Endometrium (tissue), 2 donors: ENCODE measurements around the gene PARPBP.
"Not testable (repeated sequence)": the region's sequence is repeated elsewhere in the genome, so short reads cannot be mapped to it uniquely, and the experiment has no call there.

Experiments used
- FAIRE-seq: peaks from 2 replicates; lab custom pipeline; 2012; peaks lifted over from hg19 to GRCh38; lab: Jason Lieb, UNC
- donor health status: control.
- donor health status: control.

Gene PARPBP

GRCh38 chr12:102119674-102120563, at the start of gene PARPBP, which contains the start of gene NUP37:
Gene PARPBP, plus strand, starts transcription at chr12:102120183. Its CDS starts 3,706 bp downstream, at chr12:102123889.
Gene NUP37, minus strand, starts transcription at chr12:102120114. Its CDS starts 1,596 bp downstream, at chr12:102118518.
- FAIRE-seq = peak; percentile 35

- FAIRE-seq = not testable (repeated sequence)
Measured at GRCh38 chr12:102072092-102072491, 47.9 kb upstream of the PARPBP start.

GRCh38 chr12:102080842-102081241, 39.1 kb upstream of the PARPBP start:
- no peak for FAIRE-seq

GRCh38 chr12:102089228-102089835, 30.7 kb upstream of the PARPBP start:
- FAIRE-seq = not testable (repeated sequence)

- peak; percentile 67 for FAIRE-seq
Measured at GRCh38 chr12:102093319-102093718, 26.7 kb upstream of the PARPBP start.

GRCh38 chr12:102095677-102096263, 24.2 kb upstream of the PARPBP start:
- peak; percentile 53 for FAIRE-seq

GRCh38 chr12:102096855-102097254, 23.1 kb upstream of the PARPBP start:
- no peak for FAIRE-seq

GRCh38 chr12:102106905-102107304, 13.1 kb upstream of the PARPBP start:
- no peak for FAIRE-seq

GRCh38 chr12:102107970-102108369, 12.0 kb upstream of the PARPBP start:
- FAIRE-seq = no peak

GRCh38 chr12:102110782-102111181, 9.2 kb upstream of the PARPBP start:
- FAIRE-seq = no peak

- FAIRE-seq = no peak
Measured at GRCh38 chr12:102114212-102114611, 5.8 kb upstream of the PARPBP start.

GRCh38 chr12:102116392-102116791, 3.6 kb upstream of the PARPBP start:
- no peak for FAIRE-seq

GRCh38 chr12:102118874-102119273, 1.1 kb upstream of the PARPBP start:
- FAIRE-seq = no peak

GRCh38 chr12:102120564-102120873, 536 bp downstream of the PARPBP start:
- no peak for FAIRE-seq

- FAIRE-seq = no peak
Measured at GRCh38 chr12:102120886-102121285, 903 bp downstream of the PARPBP start.

- FAIRE-seq = not testable (repeated sequence)
Measured at GRCh38 chr12:102121328-102121727, 1.3 kb downstream of the PARPBP start.

GRCh38 chr12:102130720-102131119, 10.7 kb downstream of the PARPBP start:
- not testable (repeated sequence) for FAIRE-seq

- FAIRE-seq = not testable (repeated sequence)
Measured at GRCh38 chr12:102131442-102131841, 11.5 kb downstream of the PARPBP start.

GRCh38 chr12:102137619-102138018, 17.6 kb downstream of the PARPBP start:
- not testable (repeated sequence) for FAIRE-seq

- FAIRE-seq = not testable (repeated sequence)
Measured at GRCh38 chr12:102142866-102143373, 22.9 kb downstream of the PARPBP start.

GRCh38 chr12:102144221-102144620, 24.2 kb downstream of the PARPBP start:
- FAIRE-seq = peak; percentile 69

GRCh38 chr12:102147062-102147587, 27.1 kb downstream of the PARPBP start:
- not testable (repeated sequence) for FAIRE-seq
